COR-L47 (cell line): ENCODE results near the gene SULF2.

Experiments
- DNase-seq: peaks from one replicate; lab custom pipeline; 2025; lab: John Stamatoyannopoulos, UW

Gene SULF2

DNA sequence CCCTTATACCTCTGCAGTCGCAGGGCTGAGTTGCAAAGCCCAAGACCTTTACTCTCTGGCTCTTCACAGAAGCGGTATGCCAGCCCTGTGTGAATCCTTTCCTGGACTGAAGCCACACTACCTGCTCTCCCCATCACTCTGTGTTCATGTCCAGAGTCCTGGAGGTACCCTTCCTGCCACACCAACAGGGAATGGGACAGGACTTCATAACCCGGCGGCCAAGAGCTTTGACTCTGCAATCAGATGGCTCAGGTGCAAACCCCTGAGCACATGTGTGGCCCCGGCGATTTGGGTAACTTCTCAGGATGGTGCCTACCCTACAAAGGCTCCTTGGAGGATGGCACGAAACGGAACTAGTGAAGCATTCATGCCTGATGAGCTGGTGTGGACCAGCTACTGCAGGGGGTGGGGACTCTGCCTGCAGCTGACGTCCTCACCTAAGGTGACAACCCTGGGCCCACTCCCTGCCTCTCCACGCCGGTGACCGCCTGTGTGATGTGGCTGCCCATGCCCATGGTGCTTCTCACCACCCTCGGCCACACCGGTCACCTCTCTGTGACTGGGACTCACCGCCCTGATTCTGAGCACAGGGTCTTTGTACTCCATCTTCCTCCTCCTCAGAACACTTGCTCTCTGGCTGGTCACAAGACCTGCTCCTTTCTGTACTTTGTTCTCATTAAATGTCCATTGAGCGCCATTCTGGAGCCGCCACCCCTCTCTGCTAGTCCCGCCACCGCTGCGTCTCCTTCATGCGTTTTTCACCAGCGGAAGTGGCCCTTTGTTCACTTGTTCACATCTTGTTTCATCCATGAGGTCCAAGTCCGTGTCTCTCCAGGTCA lies 116.7 kb downstream of the SULF2 start:
- DNase-seq: no peak

DNA sequence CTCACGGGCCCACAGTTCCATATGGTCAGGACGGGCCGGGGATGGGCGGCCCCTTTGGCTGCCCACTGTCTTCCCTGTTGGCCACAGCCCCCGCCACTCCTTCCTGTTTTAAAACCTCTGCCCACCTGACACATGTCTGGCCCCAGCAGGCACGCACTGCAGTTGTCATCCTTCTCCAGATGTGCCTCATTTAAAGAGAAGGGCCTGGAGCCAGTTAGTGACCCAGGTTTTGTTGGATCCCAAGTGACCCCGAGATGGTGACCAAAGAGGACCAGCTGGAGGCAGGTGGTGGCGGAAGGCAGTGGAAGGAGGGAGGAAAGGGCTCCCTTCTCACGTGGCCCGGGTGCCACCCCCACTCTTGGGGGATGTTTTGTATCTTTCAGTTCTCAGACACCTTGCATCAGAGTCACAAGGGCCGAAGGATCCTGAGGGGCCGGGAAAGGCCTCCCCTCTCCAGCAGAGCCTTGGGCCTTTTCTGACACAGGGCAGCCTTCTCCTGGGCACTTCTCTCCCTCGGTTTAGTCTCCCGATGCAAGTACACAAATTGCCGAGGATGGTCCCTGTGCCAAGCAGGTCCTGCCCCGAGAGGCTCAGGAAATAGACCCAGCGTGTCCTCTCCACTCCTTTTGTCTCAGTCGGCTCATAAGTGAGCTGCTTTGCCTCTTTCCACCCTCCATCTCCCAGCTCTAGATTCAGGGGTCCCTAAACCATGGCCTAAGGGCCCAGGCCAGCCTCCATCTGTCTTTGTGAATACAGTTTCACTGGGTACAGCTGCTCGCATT lies 117.6 kb downstream of the SULF2 start:
- no peak for DNase-seq

GRCh38 chr20:47667086-47667485 lies 118.2 kb downstream of the SULF2 start:
- no peak for DNase-seq

GRCh38 chr20:47666304-47666703 lies 119.0 kb downstream of the SULF2 start:
- DNase-seq: no peak

GRCh38 chr20:47665221-47665991 lies 119.9 kb downstream of the SULF2 start:
- no peak for DNase-seq

DNA sequence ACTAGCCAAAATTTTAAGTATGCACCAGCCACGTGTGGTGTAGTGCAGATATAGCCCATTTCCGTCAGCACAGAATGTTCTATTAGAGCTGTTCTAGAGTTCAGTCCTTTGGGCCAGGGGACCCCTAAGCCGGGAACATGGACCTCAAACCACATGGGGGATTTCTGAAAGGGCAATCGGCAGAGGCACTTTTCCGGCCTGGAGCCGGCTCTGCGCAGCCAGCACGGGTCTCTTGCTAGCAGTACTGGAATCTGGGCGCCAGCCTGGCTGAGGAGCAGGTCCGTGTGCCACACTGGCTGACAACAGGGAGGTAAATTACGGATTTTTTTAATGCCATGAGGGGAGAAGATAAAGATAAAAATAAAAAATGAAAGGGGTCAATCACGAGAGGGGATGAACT lies 120.5 kb downstream of the SULF2 start:
- no peak for DNase-seq

DNA sequence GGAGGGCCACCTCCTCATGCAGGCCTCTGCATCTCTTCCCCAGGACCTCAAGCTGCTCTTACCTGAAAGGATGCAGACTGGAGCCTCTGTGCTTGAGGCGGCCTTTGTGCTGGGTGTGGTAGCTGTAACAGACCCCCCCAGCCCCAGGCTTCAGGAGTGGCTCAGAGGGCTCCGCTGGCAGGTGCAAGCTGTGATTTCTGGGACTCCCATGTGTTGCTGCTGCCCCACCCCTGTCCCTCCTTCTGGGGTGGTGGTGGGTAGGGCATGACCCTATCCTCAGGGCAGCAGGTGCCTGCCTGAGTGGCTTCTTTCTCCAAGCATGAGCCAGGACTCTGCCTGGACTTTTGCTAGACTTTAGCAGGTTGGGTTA lies 121.2 kb downstream of the SULF2 start:
- no peak for DNase-seq

- DNase-seq: peak; percentile 40
Observed at GRCh38 chr20:47663354-47664067, 121.8 kb downstream of the SULF2 start.

DNA sequence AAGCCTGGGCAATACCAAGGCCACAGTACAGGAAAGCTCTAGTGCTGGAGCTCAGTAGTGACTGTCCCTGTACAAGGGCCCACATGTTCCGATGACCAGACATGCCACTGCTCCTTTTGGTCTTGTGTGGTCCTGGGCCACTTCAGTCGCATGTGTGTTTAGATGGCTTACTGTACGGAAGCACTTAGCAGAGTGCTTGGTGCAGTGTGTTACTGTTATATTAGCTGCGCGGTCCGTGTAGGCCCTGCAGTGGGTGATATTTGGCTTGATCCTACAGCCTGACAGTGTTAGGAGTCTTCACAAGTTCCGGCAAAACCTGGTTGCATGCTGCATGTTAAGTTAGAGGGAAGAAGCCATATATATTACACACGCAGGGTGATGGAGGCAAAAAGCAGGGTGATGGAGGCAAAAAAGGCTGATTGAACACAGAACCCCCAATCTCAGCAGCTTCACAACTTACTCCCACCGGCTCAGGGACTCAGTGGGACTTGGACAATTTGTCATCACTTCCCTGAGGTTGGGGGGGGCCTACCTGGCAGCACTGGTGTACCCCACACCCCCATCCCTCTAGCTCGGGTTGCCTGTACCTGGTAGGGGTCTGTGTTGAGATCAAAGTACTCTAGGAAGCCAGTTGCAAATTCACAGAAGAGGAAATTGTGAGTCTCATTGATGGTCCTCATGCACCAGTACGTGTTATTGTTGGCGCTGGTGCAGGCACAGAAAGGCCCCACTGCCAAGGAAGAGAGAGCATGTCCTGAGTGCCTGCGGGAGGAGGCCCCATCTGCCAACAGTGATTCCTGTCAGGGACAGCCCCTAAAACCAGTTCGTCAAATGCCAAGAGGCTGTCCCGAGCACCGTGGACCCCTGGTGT lies 122.6 kb downstream of the SULF2 start:
- no peak for DNase-seq

- no peak for DNase-seq
Observed at GRCh38 chr20:47661714-47662113, 123.6 kb downstream of the SULF2 start.

DNA sequence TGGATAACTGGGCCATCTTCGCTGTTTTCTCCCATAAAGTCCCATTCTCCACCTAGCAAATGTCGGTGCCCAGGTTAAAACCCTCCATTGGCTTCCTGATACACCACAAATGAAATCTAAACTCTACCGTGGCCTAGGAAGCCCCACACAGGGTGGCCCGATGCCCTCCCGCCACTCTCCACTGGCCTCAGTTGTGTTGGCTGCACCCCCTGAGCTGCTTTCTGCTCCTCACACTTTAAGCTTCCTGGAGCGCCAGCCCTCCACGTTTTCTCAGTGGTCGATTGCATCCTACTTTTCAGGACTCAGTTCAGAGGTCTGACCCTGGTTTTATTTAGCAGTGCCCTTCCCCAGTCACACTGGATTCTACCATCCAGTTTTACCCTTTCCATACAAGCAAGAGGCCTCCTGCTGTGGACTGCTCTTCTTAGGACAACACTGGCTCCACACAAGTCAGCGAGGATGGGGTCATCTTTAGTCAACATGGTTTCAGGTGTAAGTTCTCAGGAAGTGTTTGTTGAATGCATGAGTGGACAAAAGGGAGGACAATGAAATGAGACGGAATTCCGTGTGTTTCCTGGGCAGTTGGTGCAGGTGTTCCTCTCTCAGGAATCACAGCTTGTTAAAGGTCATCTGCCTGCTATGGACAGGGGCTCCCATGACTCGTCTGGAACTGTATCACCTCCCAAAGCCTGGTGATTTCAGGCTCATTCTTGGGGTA lies 124.1 kb downstream of the SULF2 start:
- DNase-seq: no peak

DNA sequence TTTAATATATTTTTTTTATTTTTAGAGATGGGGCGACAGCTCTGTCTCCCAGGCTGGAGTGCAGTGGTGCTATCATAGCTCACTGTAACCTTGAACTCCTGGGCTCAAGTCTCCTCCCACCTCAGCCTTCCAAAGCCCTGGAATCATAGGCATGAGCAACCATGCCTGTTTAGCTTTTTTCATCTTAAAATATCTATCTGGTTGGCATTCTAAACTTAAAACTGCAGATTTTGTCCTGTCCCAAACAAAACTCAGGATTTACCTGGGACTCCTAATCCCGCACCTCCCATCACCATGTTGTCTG lies 124.7 kb downstream of the SULF2 start:
- DNase-seq: no peak

GRCh38 chr20:47659904-47660601 lies 125.2 kb downstream of the SULF2 start:
- DNase-seq: no peak

DNA sequence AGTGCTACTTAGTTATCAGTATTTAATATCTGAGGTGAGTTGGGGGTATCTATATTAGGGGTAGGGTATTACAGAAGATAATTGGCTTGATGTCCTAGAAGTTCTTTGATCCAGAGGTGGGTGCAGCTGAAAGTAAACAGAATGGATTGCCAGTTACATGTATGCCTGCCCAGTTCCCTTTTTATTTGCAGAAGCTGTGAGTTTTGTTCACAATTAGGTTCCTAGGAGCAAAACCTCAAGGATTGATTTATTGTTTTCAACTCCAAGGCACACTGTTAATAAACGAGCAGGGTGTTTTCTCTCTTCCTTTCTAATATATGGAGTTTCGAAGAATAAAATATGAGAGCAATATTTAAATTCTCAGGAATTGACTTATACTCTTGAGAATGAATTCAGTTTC lies 129.0 kb downstream of the SULF2 start:
- no peak for DNase-seq

GRCh38 chr20:47655635-47656034 lies 129.6 kb downstream of the SULF2 start:
- no peak for DNase-seq

DNA sequence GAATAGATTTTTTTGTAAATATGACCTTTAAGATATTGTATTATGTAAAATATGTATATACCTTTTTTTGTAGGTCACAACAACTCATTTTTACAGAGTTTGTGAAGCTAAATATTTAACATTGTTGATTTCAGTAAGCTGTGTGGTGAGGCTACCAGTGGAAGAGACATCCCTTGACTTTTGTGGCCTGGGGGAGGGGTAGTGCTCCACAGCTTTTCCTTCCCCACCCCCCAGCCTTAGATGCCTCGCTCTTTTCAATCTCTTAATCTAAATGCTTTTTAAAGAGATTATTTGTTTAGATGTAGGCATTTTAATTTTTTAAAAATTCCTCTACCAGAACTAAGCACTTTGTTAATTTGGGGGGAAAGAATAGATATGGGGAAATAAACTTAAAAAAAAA lies 130.9 kb downstream of the SULF2 start:
- DNase-seq: no peak

- no peak for DNase-seq
Observed at GRCh38 chr20:47653869-47654268, 131.4 kb downstream of the SULF2 start.

DNA sequence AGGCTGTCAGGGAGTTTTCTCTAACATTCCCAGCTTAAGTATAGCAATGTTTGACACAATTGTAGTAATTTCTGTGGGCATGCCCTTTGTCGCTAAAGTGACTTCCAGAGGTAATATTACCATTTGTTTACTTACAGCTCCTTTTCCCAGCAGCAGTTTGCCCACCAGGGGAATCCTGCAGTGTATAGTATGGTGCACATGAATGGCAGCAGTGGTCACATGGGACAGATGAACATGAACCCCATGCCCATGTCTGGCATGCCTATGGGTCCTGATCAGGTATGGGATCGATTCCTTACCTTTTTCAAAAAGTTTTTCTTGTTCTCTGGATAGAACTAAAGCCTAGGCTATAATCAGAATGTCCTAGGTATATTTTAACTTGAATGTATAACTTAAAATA lies 132.5 kb downstream of the SULF2 start:
- DNase-seq: no peak

DNA sequence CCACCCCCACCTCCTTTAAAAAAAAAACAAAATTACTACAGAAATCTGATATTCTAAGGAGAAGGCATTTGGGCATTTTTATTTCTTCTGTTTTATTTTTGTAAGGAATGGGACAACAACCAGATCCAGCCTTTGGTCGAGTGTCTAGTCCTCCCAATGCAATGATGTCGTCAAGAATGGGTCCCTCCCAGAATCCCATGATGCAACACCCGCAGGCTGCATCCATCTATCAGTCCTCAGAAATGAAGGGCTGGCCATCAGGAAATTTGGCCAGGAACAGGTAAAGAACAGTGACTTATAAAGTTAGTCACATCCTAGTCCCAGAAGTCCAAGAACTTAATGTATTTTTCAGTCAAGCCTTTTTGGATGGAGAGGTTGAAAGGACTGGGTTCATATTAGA lies 133.0 kb downstream of the SULF2 start:
- DNase-seq: no peak

- DNase-seq: no peak
Observed at GRCh38 chr20:47648943-47649342, 136.3 kb downstream of the SULF2 start.
